ENCODE results near the gene AP2A2.

The AP2A2 gene

DNA sequence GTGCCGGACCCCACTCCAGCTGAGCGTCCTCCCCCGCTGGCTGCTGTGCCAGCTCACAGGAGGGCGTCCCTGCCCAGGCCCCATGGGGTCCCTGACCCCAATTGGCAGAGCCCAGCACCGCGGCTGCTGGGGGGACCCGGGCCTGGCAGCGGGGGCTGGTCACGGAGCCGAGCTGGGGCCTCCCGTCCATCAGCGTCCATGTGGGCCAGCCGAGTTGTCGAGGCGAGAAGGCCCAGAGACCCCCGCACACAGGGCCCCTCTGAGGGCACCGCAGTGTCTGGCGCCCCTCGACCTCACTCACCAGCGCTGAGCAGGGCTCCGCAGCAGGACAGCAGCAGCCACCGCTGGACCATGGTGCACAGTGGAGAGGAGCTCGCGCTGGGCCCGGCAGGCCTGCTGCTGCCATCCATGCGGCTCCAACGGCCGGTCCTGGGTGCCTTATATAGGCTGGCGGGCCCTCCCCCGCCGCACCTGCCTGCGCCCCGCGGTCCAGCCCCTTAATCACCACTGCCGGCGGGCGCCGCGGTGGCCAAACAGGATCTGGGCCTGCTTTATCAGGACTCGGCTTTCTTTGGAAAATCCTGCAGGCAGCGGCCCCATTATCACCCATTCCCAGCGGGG is 110.7 kb downstream of the AP2A2 start, which contains the start of gene MUC6:
Gene MUC6, minus strand, starts transcription at position 416 of the 621 bp plus-strand sequence. Its CDS starts 63 bp downstream, at position 353.
- TF ChIP-seq, protein P1, sequence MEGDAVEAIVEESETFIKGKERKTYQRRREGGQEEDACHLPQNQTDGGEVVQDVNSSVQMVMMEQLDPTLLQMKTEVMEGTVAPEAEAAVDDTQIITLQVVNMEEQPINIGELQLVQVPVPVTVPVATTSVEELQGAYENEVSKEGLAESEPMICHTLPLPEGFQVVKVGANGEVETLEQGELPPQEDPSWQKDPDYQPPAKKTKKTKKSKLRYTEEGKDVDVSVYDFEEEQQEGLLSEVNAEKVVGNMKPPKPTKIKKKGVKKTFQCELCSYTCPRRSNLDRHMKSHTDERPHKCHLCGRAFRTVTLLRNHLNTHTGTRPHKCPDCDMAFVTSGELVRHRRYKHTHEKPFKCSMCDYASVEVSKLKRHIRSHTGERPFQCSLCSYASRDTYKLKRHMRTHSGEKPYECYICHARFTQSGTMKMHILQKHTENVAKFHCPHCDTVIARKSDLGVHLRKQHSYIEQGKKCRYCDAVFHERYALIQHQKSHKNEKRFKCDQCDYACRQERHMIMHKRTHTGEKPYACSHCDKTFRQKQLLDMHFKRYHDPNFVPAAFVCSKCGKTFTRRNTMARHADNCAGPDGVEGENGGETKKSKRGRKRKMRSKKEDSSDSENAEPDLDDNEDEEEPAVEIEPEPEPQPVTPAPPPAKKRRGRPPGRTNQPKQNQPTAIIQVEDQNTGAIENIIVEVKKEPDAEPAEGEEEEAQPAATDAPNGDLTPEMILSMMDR (IDR thresholded peaks at IDR 0.05; ENCODE audit: low read depth, low read length, missing control alignments), result no peak
- no peaks in the 10 kb centered on the region for H3K27me3 ChIP-seq (replicated peaks)
- H3K27ac ChIP-seq, result no peak within 1 kb of the TSS
- in situ Hi-C loops (cut with HindIII; ENCODE audit: low pct_ligation_motif_present, low sequenced_read_pairs), result loop anchor here (25.0 kb wide), 1 partner anchor 124 kb away; the partner anchor contains the start of gene CHID1
- no peak for DNase-seq
- no peak within 1 kb of the TSS for H3K4me3 ChIP-seq (ENCODE audit: low read depth, low read length)
- H3K36me3 ChIP-seq (replicated peaks), result no peaks in the 10 kb centered on the region

DNA sequence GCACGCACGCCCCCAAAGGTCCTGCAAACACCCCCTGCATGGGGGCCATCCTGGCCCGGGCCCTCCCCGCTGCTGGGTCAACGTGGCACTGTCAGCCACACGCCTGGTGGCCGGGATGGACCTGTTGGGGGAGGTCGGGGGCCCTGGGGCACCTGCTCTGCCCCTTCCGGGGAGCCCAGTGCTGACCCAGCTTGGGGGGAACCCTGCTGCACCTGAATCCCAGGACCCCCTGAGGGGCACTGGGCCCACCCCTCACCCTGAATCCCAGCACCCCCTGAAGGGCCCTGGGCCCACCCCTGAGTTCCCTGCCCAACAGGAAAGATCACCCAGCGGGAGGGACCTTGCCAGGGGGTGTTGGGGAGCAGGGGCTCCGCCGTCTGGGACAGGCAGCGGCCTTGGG is 111.3 kb downstream of the AP2A2 start:
- TF ChIP-seq, protein P1 (IDR thresholded peaks at IDR 0.05; ENCODE audit: low read depth, low read length, missing control alignments), result no peak
- no peaks in the 10 kb centered on the region for H3K36me3 ChIP-seq (replicated peaks)
- no peak overlapping the region for H3K27ac ChIP-seq
- no peak for DNase-seq
- in situ Hi-C loops (cut with HindIII; ENCODE audit: low pct_ligation_motif_present, low sequenced_read_pairs), result loop anchor here (25.0 kb wide), 1 partner anchor 125 kb away; the partner anchor contains the start of gene CHID1
- H3K27me3 ChIP-seq (replicated peaks), result no peaks in the 10 kb centered on the region
- H3K4me3 ChIP-seq (ENCODE audit: low read depth, low read length), result no peak overlapping the region

DNA sequence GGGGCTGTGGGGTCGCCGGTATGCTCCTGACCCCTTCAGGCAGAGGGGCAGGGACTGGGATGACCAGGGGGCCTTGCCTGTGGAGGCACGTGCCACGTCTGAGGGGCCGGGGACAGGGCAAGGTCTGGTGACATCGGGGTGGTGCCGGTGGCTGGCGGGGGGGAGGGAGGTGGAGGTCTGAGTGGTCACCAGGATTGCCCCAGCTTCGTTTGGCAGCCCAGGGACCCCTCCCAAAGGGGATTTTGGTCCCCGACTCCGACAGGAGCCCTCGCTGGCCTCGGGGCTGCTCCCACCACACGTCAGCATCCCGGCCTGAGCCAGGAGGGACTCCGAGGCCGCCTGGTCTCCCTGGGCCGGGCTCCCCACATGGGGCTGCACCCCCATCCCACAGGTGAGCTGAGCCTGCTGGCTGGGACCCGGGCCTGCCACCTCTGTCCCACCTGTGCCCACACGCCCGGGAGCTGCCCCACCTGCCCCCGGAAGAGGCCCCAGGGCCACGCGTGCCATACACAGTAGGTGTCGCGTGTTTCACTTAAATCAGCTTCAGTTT is 111.9 kb downstream of the AP2A2 start:
- Histone ChIP-seq H3K36me3 (replicated peaks) (no peaks in the 10 kb centered on the region), H3K4me3 (ENCODE audit: low read depth, low read length) (no peak overlapping the region), H3K27me3 (replicated peaks) (no peaks in the 10 kb centered on the region), H3K27ac (no peak overlapping the region)
- TF ChIP-seq, protein P1 (IDR thresholded peaks at IDR 0.05; ENCODE audit: low read depth, low read length, missing control alignments), result no peak
- DNase-seq, result no peak
- in situ Hi-C loops (cut with HindIII; ENCODE audit: low pct_ligation_motif_present, low sequenced_read_pairs), result loop anchor here (25.0 kb wide), 1 partner anchor 125 kb away; the partner anchor contains the start of gene CHID1

DNA sequence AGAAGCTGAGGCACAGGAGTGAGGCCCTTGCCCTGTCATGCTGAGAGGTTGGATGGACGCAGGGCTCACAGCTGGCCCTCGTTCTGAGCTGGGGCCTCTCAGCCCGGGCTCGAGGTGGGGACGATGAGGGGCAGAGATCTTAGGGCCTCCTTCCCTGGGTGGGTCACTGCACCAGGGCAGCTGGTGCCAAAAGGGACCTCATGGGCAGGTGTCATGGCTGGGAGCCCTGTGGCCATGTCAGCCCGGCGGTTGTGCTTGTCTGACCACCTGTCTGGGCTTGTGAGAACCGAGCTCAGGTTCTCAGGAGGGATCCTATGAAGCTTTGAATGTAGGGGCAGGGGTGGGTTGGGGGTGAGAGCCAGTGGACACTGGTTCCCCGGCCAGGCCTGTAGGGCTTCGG is 112.7 kb downstream of the AP2A2 start:
- no peak overlapping the region for H3K4me3 ChIP-seq (ENCODE audit: low read depth, low read length)
- H3K27me3 ChIP-seq (replicated peaks), result no peaks in the 10 kb centered on the region
- H3K36me3 ChIP-seq (replicated peaks), result no peaks in the 10 kb centered on the region
- TF ChIP-seq, protein P1 (IDR thresholded peaks at IDR 0.05; ENCODE audit: low read depth, low read length, missing control alignments), result no peak
- in situ Hi-C loops (cut with HindIII; ENCODE audit: low pct_ligation_motif_present, low sequenced_read_pairs), result loop anchor here (25.0 kb wide), 1 partner anchor 126 kb away; the partner anchor contains the start of gene CHID1
- no peak for DNase-seq
- H3K27ac ChIP-seq, result no peak overlapping the region

DNA sequence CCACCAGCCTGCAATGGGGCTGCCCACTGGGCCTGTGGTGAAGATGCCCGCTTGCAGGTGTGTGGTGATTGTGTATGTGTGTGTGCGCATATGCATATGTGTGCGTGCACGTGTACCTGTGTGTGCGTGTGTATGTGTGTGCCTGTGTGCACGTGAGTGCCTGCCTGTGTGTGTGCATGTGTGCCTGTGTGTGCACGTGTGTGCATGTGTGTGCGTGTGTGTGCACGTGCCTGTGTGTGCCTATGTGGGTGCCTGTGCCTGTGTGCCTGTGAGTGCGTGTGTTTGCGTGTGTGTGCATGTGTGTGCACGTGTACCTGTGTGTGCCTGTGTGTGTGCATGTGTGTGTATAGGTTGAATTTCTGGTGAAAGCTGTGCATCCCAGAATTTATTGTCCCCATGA is 113.3 kb downstream of the AP2A2 start:
- no peaks in the 10 kb centered on the region for H3K36me3 ChIP-seq (replicated peaks)
- in situ Hi-C loops (cut with HindIII; ENCODE audit: low pct_ligation_motif_present, low sequenced_read_pairs), result loop anchor here (25.0 kb wide), 1 partner anchor 127 kb away; the partner anchor contains the start of gene CHID1
- no peaks in the 10 kb centered on the region for H3K27me3 ChIP-seq (replicated peaks)
- no peak overlapping the region for H3K4me3 ChIP-seq (ENCODE audit: low read depth, low read length)
- TF ChIP-seq, protein P1 (IDR thresholded peaks at IDR 0.05; ENCODE audit: low read depth, low read length, missing control alignments), result no peak
- DNase-seq, result no peak
- no peak overlapping the region for H3K27ac ChIP-seq
